RPMI8226 (cell line): Measurements from ENCODE around the gene DCAF11.
A peak's percentile ranks its signal among the peaks of the same experiment; 100 is the strongest.

Experiments used
- DNase-seq: peaks from one replicate; pipeline ENCODE4 v3.0.0-alpha.2; 2015

The DCAF11 gene

GRCh38 chr14:24122898-24123297 lies 8.3 kb downstream of the DCAF11 start:
- DNase-seq = no peak

GRCh38 chr14:24123424-24124417 lies 9.1 kb downstream of the DCAF11 start:
- no peak for DNase-seq

- no peak for DNase-seq
Measured at GRCh38 chr14:24126939-24127338, 12.4 kb downstream of the DCAF11 start.

GRCh38 chr14:24127673-24128072 lies 13.1 kb downstream of the DCAF11 start:
- no peak for DNase-seq

GRCh38 chr14:24129410-24129998 lies 14.9 kb downstream of the DCAF11 start:
- DNase-seq = no peak

GRCh38 chr14:24130380-24130716 lies 15.8 kb downstream of the DCAF11 start, which contains the start of gene FITM1:
FITM1 (plus strand) TSS chr14:24130659; CDS start chr14:24131564, 905 bp downstream.
- no peak for DNase-seq

GRCh38 chr14:24130717-24131548 lies 16.4 kb downstream of the DCAF11 start:
- DNase-seq = no peak

- no peak for DNase-seq
Measured at GRCh38 chr14:24131549-24131966, 17.0 kb downstream of the DCAF11 start.

- DNase-seq = peak; percentile 86
Measured at GRCh38 chr14:24132061-24132685, 17.6 kb downstream of the DCAF11 start.

GRCh38 chr14:24132976-24133375 lies 18.4 kb downstream of the DCAF11 start:
- no peak for DNase-seq

- no peak for DNase-seq
Measured at GRCh38 chr14:24133735-24134134, 19.2 kb downstream of the DCAF11 start.

- peak; percentile 38 for DNase-seq
Measured at GRCh38 chr14:24135584-24135833, 20.9 kb downstream of the DCAF11 start.

- peak; percentile 92 for DNase-seq
Measured at GRCh38 chr14:24135834-24136683, 21.5 kb downstream of the DCAF11 start, which contains the start of gene PSME1. PSME1 (plus strand) TSS chr14:24136194; CDS start chr14:24136263, 69 bp downstream.

GRCh38 chr14:24136684-24137528 lies 22.3 kb downstream of the DCAF11 start:
- DNase-seq = no peak

- no peak for DNase-seq
Measured at GRCh38 chr14:24137529-24138395, 23.2 kb downstream of the DCAF11 start.

GRCh38 chr14:24138396-24139271 lies 24.1 kb downstream of the DCAF11 start:
- DNase-seq = no peak

- DNase-seq = peak; percentile 59
Measured at GRCh38 chr14:24139272-24139934, 24.8 kb downstream of the DCAF11 start.
